HG03064 (cell line): Measurements from ENCODE around the gene LCN2.

Experiments used
- ATAC-seq: cut with Tn5 transposase; IDR thresholded peaks from one replicate; pipeline ENCODE4 v1.9.1; 2021; ENCODE audit warnings: low read depth; ENCODE audit not compliant: unreplicated experiment

The LCN2 gene

GRCh38 chr9:128114326-128115186 is 34.7 kb upstream of the LCN2 start:
- ATAC-seq: no peak

GRCh38 chr9:128115187-128116103 is 33.8 kb upstream of the LCN2 start:
- ATAC-seq: no peak

DNA sequence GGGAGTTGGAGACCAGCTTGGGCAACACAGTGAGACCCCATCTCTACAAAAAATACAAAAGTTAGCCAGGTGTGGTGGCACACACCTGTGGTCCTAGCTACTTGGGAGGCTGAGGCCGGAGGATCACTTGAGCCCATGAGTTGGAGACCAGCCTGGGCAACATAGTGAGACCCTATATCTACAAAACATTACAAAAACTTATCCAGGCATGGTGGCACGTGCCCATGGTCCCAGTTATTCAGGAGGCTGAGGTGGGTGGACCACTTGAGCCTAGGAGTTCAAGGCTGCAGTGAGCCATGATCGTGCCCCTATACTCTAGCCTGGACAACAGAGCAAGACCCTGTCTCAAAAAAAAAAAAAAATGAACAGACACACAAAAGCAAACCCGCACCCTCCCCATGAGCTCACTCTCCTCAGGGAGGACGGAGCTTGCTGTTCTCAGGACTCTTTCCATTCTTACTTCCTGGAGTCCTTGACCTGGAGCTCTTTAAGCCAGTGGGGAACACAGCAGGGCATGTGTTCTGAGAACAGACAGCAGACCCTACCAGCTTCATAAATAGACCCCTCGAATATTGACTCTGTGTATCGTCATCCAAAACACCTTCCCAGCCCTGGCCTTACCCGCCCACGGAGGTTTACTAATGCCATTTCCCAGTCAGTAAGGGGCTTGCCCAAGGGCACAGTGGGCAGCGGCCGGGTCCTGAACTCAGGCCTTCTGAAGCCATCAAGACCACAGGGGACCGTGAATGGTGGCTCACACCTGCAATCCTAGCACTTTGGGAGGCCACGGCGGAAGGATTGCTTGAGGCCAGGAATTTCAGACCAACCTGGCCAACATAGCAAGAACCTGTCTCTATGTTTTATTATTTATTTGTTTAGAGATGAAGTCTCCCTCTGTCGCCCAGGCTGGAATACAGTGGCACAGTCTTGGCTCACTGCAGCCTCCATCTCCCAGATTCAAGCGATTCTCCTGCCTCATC is 32.9 kb upstream of the LCN2 start:
- no peak for ATAC-seq

DNA sequence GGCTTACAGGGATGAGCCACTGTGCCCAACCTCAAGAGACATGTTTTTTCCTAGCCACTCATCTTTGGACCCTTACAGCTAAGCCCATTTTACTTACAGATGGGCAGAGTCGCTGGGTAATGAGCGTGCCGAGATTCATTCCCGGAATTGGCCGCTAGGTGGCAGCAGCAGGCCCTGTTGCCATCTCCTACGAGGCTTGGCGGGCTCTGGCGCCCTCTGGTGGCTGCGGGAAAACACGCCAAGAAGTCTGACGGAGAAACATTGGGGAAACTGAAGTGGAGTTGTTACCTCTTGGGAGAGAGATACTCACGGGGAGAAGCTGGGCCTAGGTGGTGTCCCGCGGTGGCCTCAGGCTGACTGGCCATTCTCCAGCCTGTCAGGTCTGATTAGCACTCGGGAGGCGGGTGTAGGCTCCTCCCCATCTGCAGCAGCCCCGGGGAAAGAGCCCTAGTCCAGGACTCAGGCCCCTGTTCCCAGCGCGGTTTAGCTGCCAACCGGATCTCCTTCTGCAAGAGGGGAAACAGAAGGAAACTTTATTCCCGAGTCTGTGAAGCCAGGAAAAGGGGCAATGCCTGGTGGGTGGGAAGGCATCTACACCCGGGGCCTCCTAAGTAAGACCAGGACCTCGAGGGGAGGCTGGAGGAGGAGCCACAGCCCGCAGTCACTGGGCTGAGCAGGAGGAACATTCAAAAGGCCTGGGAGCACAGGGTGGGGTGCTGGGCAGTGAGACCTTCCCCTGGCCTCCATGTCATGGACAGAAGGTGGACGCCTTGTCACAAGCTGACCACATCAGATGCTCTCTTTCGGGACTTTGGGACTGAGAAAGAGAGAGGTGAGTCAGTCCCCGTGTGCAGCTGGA is 31.4 kb upstream of the LCN2 start:
- no peak for ATAC-seq

DNA sequence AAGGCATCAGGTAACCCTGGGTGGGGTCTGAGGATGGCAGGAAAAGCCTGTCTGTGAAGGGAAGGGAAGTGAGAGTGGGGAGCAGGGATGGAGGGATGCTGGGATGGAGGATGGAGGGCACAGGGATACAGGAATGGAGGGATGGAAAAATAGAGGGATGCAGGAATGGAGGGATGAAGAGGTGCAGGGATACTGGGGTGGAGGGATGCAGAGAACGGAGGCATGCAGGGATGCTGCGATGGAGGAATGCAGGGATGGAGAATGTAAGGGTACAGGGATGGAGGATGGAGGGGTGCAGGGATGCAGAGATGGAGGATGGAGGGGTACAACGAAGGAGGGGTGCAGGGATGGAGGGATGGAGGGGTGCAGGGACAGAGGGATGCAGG is 30.8 kb upstream of the LCN2 start:
- ATAC-seq: no peak

GRCh38 chr9:128118971-128119665 is 30.1 kb upstream of the LCN2 start:
- no peak for ATAC-seq

DNA sequence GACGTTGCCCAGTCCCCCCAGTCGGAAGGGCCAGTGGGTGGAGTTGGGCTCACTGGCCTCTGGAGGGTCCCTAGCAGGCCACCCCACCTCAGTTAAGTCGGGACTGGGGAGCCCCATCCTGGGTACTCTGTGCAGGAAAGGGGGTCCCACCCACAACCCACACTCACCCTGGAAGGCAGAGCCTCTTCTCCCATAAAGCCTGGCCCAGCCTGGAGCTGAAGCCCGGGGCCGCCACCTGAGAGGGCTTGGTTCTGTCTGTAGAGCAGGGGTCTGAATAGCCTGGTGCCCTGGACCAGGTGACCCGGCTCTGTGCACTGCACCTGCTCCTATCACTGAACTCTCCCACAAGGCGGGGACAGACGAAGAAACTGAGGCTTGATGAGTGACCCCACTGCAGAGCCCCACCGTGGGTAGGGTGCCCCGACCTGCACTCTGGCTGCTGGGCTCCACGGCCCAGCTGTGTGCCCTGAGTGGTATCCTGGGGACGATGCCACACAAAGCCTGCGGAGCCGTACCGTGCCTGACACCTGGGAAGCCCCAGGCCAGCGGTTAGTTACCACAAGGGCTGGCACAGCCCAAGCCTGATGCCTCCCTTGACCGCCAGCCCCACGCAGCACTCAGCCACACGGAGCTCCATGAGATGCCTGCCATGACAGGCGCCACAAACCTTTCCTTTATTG is 29.1 kb upstream of the LCN2 start:
- no peak for ATAC-seq

DNA sequence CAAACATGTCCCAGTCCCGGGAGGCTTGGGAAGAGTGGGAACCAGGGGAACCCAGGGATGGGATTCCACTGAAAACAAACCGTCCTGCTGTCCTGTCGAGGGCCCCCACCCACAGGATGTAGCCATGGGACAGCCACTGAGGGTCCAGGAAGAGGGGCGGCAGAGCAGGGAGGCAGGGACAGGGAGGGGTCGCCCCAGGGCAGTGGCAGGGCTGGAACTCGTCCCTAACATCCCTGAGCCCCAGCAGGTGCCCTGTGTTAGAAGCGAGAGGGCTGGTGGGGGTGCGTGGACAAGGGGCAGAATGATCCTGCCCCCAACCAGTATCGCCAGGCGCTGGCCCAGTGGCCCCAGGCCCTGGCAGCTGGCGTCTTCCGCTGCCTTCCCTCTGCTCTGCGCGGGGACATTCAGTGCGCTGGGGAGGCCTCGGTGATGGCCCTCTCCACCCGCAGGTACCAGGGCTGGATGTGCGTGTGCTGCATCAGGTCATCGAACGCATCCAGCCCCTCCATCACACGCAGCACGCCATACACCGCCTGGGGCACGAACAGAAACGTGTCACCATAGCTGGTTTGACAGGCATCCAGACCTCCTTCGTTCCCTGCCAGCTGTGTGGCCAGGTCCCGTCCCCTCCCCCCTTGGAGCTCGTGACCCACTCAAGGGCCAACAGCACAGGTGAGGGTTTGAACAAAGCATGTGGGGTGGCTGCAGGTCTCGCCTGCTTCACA is 28.4 kb upstream of the LCN2 start:
- ATAC-seq: no peak

DNA sequence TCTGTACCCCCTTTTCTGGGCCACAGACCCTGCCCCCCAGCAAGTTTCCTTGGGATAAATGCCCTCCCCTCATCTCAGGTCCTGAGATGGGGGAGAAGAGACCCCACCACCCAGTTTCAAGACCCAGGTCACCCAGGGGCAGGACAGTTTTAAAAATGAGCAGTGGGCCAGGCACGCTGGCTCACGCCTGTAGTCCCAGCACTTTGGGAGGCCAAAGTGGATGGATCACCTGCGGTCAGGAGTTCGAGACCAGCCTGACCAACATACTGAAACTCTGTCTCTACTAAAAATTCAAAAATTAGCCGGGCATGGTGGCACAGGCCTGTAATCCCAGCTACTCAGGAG is 27.8 kb upstream of the LCN2 start:
- no peak for ATAC-seq

- no peak for ATAC-seq
Observed at GRCh38 chr9:128121924-128122808, 27.1 kb upstream of the LCN2 start.

DNA sequence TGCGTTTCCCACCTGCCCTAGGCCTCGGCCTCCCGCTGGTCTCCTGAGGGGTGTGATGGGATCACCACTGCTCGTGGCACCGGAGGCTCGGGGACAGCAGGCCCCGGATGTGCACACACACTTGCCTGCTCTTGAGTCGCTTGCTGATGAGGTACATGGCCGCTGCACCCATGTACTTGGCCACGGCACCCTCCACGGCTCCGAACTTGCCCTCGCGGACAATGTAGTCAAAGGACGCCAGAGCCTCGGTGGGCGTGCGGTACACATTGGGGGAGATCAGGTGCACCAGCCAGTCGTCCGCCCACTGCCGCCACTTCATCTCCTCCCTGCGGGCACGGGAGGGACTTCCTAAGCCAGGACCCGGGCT is 26.5 kb upstream of the LCN2 start:
- no peak for ATAC-seq

- ATAC-seq: no peak
Observed at GRCh38 chr9:128123451-128124080, 25.7 kb upstream of the LCN2 start.

DNA sequence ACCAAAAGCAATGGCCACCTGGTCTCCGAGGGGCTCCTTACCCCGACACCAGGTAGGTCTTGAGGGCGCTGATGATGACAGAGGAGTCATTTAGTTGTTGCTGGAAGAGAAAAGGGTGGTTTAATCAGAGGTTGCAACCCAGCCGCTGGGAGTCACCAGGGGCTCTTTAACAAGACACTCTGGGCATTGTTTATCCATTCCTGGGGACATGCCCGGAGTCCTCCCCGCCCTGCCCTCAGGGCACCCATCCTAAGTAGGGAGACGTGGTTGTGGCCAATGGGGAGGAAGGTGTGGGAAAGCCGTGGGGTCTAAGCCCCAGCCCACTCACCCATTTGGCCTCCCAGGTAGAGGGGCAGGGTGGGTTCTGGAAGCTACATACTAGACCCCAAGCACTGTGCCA is 24.8 kb upstream of the LCN2 start:
- ATAC-seq: no peak

DNA sequence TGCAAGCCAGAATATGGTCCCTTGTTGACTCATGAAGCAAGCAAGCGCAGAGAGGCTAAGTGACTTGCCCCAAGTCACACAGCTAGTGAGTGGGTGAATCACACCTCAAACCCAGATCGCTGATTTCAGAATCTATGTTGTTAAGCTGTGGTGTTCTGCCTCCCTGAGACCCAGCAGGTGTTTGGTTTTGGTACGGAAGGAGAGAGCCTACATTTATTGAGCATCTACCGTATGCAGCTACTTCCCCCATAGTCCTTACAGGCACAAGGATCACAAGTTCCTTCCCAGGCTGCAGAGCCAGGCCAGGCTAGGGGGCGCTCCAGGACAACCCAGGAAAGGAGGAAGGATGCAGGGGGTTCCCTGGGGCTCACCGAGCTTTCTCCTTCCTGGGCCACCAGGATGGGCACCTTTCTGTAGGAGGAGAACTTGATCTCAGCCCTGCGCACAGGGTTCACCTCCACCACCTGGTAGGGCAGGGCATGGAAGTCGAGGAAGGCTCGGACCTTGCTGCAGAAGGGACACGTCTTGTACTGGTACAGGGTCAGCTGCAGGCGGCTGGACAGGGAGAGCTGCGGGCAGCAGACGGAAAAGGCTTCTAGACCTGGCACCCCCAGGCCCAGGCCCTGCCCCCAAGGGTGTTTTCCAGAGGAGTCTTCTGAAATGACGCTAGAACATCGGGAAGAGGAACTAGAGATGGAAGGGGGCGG is 24.2 kb upstream of the LCN2 start:
- ATAC-seq: no peak

DNA sequence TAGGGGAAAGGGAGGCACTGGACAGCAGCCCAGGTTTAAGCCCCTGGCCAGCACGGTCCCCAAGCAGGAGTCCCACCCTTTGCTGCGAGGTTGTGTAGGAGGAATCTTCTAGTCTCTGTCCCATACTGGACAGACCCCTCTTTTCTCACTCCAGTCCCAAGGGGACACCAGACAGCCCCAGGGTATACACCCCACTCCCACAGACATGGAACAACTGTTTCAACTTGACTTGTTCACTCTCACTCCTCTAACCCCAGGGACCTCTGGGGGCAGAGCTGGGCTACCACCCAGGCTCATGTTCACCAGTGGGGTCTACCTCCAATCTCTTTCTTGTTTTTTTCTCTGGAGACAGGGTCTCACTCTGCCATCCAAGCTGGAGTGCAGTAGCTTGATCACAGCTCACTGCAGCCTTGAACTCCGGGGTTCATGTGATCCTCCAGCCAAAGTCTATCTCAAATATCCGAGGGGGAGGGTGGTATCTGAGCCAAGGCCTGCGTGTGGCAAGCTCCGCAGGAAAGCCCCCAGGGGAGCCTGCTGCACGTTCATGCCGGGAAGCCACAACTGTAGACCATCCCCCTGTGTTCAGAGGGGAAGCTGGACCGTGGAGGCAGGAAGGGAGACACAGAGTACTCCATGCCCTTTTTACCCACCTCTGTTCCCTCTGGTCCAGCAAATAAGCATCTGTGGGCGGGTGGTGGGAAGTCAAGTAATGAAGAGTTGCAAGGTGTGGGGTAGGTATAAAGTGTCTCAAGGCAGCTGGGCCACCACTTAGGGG is 23.5 kb upstream of the LCN2 start:
- no peak for ATAC-seq
